ENCODE data around the gene GNAS-AS1. TPM values are rescaled to one million over a fixed set of nuclear protein-coding genes. Genes with fewer than 3 reads are reported as not detected.

Gene GNAS-AS1
- total and polyA plus RNA-seq, 10 of the 15 experiments (the other 5 are each of a cell fraction or from before 2014, with no cell fraction given): 0.06 to 2.7 (median 1.2) TPM

DNA sequence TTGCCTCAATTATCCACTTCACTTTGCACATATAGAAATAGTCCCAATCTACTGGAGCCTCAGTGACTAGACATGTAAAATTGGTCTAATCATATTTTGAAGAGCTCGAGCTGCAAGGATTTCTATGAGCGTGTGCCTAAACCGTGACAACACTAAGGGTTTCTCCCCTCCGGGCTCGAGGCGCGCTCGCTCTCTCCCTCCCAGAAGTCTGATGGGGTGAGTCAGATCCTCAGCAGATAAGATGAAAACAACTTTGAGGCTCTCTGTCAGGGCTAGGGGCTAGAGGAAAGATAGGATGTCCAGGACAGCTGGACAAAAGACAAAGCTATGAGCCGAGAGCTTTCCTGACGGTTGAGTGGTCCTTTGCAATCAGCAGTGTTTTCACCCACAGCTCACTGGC is 16.8 kb downstream of the GNAS-AS1 start:
- Histone ChIP-seq H3K9me3 (replicated peaks; ENCODE audit: control insufficient read depth, insufficient read depth, low read length) (no peaks in the 10 kb centered on the region), H3K4me2 (ENCODE audit: control insufficient read depth, insufficient read depth) (no peak overlapping the region), H2AFZ (ENCODE audit: control insufficient read depth, low read depth, low read length) (no peak overlapping the region), H3K27ac (ENCODE audit: control insufficient read depth, insufficient read depth) (no peak overlapping the region), H3K79me2 (ENCODE audit: control insufficient read depth, insufficient read depth, low read length) (no peaks in the 10 kb centered on the region), H3K9ac (ENCODE audit: control insufficient read depth, insufficient read depth, low read length) (no peak overlapping the region), H3K4me3 (no peak overlapping the region), H4K20me1 (ENCODE audit: control insufficient read depth, insufficient read depth) (no peaks in the 10 kb centered on the region), H3K27me3 (replicated peaks in 1 of 2; ENCODE audit: control insufficient read depth in 2 of 2, insufficient read depth in 2 of 2, low read length in 1 of 2) (no peaks in the 10 kb centered on the region), H3K4me1 (ENCODE audit: control insufficient read depth, insufficient read depth, low read length) (no peaks in the 10 kb centered on the region), H3K36me3 (ENCODE audit: control insufficient read depth in 2 of 2, insufficient read depth in 2 of 2, low read length in 1 of 2) (no peaks in the 10 kb centered on the region; a peak in 1 of 4 replicates)
- in situ Hi-C loops (cut with MboI) (no loop called here), intact Hi-C loops (cut with micrococcal nuclease; ENCODE audit: unreplicated experiment) (no loop called here)
- RAD21 ChIA-PET (ENCODE audit: unreplicated experiment): no interaction called here
- BruUV-seq (replicated peaks): no TSS peak
- SMC1A ChIA-PET (ENCODE audit: uncharacterized antibody, unreplicated experiment): no interaction called here
- FAIRE-seq: no peak
- CTCF ChIA-PET: no interaction called here
- DNase-seq (ENCODE audit: low read depth, low spot score): no peak
- ATAC-seq: no peak
- POLR2A ChIA-PET: no interaction called here
- TF ChIP-seq MTA3 (IDR thresholded peaks at IDR 0.05; ENCODE audit: borderline replicate concordance, low read length): no peak
- TF ChIP-seq FOXM1 (IDR thresholded peaks at IDR 0.05; ENCODE audit: low read depth, low read length): no peak
- TF ChIP-seq NR2F1 (conservative IDR thresholded peaks at IDR 0.05): no peak
- no peak for TF ChIP-seq JUND (IDR thresholded peaks at IDR 0.05; ENCODE audit: low read depth, low read length)
- TF ChIP-seq, protein P1, sequence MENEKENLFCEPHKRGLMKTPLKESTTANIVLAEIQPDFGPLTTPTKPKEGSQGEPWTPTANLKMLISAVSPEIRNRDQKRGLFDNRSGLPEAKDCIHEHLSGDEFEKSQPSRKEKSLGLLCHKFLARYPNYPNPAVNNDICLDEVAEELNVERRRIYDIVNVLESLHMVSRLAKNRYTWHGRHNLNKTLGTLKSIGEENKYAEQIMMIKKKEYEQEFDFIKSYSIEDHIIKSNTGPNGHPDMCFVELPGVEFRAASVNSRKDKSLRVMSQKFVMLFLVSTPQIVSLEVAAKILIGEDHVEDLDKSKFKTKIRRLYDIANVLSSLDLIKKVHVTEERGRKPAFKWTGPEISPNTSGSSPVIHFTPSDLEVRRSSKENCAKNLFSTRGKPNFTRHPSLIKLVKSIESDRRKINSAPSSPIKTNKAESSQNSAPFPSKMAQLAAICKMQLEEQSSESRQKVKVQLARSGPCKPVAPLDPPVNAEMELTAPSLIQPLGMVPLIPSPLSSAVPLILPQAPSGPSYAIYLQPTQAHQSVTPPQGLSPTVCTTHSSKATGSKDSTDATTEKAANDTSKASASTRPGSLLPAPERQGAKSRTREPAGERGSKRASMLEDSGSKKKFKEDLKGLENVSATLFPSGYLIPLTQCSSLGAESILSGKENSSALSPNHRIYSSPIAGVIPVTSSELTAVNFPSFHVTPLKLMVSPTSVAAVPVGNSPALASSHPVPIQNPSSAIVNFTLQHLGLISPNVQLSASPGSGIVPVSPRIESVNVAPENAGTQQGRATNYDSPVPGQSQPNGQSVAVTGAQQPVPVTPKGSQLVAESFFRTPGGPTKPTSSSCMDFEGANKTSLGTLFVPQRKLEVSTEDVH (IDR thresholded peaks at IDR 0.05; ENCODE audit: low read depth, partially characterized antibody): no peak
- TF ChIP-seq IKZF2 (IDR thresholded peaks at IDR 0.05): no peak
- TF ChIP-seq, protein P2, sequence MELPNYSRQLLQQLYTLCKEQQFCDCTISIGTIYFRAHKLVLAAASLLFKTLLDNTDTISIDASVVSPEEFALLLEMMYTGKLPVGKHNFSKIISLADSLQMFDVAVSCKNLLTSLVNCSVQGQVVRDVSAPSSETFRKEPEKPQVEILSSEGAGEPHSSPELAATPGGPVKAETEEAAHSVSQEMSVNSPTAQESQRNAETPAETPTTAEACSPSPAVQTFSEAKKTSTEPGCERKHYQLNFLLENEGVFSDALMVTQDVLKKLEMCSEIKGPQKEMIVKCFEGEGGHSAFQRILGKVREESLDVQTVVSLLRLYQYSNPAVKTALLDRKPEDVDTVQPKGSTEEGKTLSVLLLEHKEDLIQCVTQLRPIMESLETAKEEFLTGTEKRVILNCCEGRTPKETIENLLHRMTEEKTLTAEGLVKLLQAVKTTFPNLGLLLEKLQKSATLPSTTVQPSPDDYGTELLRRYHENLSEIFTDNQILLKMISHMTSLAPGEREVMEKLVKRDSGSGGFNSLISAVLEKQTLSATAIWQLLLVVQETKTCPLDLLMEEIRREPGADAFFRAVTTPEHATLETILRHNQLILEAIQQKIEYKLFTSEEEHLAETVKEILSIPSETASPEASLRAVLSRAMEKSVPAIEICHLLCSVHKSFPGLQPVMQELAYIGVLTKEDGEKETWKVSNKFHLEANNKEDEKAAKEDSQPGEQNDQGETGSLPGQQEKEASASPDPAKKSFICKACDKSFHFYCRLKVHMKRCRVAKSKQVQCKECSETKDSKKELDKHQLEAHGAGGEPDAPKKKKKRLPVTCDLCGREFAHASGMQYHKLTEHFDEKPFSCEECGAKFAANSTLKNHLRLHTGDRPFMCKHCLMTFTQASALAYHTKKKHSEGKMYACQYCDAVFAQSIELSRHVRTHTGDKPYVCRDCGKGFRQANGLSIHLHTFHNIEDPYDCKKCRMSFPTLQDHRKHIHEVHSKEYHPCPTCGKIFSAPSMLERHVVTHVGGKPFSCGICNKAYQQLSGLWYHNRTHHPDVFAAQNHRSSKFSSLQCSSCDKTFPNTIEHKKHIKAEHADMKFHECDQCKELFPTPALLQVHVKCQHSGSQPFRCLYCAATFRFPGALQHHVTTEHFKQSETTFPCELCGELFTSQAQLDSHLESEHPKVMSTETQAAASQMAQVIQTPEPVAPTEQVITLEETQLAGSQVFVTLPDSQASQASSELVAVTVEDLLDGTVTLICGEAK (IDR thresholded peaks at IDR 0.05; ENCODE audit: borderline replicate concordance): no peak
- TF ChIP-seq ZNF24 (IDR thresholded peaks at IDR 0.05): no peak
- no peak for TF ChIP-seq ZBTB11 (CRISPR knock-in tag; IDR thresholded peaks at IDR 0.05)
- TF ChIP-seq RB1 (IDR thresholded peaks at IDR 0.05; ENCODE audit: borderline replicate concordance): no peak
- TF ChIP-seq KDM1A (IDR thresholded peaks at IDR 0.05; ENCODE audit: borderline replicate concordance): no peak
- WGBS (ENCODE audit: insufficient coverage, insufficient replicate concordance, low lambda C conversion rate, missing lambda C conversion rate): 78% methylated on average over 10 of the region's 10 CpGs
